C4-2B (cell line): ENCODE measurements around the gene BRWD1.

Source experiments
- H3K27ac ChIP-seq: fragments of 450-650 bp; 2 replicates; pipeline ENCODE4 v1.5.1; 2017
- CTCF ChIP-seq: fragments of 450-650 bp; conservative IDR thresholded peaks from 2 replicates; pipeline ENCODE4 v1.5.1; 2017; ENCODE audit warnings: mild to moderate bottlenecking
- ZFX ChIP-seq: fragments of 450-650 bp; IDR thresholded peaks from 2 replicates; pipeline ENCODE4 v1.6.1; 2017

BRWD1 gene

DNA sequence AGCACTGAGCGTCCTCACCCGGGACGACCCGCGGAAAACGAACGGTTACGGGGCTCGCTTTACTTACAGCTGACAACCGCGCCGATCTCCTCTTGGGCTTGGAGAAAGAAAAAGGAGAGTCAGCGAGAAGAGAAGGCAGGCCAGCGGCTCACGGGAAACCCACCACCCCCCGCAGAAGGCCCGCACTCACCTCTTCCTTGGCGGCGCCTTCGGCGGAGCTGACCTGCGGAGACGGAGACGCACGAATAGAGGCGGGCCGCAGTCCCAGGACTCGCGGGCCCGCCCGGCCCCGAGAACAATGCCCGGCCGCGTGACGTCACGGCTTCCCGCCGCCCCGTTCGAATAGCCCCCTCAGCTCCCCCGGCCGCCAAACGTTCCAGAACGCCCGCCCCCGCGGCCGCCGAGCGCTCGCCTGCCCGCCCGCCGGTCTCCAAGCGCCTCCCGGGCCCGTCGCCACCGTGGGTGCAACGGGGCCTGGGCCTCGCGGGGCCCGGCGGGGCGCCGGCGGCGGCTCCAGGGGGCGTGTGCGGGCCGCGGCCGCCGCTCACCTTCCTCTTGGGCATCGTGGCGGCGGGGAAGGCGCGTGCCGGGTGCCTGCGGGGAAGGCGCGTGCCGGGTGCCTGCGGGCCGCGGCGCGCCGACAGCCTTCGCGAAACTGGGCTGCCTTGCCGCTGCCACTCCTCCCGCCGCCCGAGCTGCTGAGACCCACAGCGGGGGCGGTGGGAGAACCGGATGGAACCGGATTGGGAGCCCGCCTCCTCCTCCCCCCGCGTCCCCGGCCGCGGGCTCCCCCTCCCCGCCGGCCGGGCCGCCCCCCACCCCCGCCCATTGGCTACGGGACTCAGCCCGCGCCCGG lies 35.2 kb upstream of the BRWD1 start, which contains the start of gene HMGN1:
TSS of gene HMGN1 (minus strand) at position 734 of the 856 bp plus-strand sequence. CDS start at position 563, 171 bp downstream.
- TF ChIP-seq ZFX = peak; percentile 92
- TF ChIP-seq CTCF = no peak; the same call in 1 of the 2 replicates
- H3K27ac ChIP-seq = peak within 1 kb of the TSS; percentile 94

DNA sequence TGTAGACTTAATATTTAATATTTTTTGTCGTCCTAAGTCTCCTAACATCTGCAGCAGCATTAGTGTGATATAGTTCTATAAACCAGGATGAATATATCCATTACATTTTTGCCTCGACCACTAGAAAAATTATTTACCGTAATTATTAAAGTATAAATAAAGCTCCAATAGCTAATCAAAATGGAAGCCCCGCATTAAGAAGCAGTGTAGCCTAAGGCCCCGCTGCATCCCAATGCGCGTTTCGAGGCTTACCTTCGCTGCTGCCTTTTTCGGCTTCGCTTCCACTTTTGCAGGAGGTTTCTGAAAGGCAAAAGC lies 34.6 kb upstream of the BRWD1 start:
- TF ChIP-seq ZFX (no peak), CTCF (no peak)
- peak overlapping the region; percentile 94 for H3K27ac ChIP-seq

- H3K27ac ChIP-seq = peak overlapping the region; percentile 94; the same call in 1 of the 2 replicates
These were observed 34.1 kb upstream of the BRWD1 start for GRCh38 chr21:39347537-39347936.

GRCh38 chr21:39346671-39347331 lies 33.4 kb upstream of the BRWD1 start:
- H3K27ac ChIP-seq = no peak overlapping the region
- TF ChIP-seq ZFX (no peak), CTCF (no peak)

More at GRCh38 chr21:39347537-39347936, 34.1 kb upstream of the BRWD1 start:
- TF ChIP-seq CTCF (no peak), ZFX (no peak)

DNA sequence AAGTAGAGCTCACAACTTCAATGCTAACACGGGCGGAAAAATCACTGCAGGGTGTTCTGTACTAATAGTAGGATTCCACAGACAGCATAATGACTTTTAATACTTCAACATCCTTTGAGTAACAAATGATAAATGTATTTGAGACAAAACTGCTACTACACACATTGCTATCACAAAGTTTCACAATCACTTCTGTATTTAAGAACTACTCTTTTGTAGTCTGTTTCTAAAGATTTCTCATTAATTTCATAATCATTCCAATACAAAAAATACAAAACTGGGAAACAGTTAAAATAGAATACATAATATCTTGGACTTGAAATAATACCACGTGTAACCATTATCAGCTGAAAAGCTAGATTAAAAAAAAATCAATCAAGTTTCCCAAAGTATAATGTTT lies 32.8 kb upstream of the BRWD1 start:
- H3K27ac ChIP-seq = no peak overlapping the region
- TF ChIP-seq ZFX (no peak), CTCF (no peak)

DNA sequence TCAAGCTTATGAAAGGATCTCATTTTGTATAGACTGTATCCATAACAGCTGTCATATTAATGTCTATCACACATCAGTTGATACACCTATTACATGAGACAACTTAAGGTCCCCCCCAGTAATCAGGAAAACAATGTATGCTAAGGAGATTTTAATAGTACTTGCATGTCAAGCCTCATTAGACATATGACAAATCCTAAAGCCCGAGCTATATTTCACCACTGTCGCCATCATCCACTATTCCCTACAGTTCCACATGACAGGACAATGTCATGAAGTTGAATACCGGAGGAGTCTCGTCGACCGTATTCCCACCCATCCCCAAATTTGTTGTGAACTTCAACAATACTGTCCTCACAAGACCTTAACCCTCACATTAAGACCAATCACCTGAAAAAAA lies 32.0 kb upstream of the BRWD1 start:
- no peak overlapping the region for H3K27ac ChIP-seq
- no peak for TF ChIP-seq ZFX
- TF ChIP-seq CTCF = no peak

DNA sequence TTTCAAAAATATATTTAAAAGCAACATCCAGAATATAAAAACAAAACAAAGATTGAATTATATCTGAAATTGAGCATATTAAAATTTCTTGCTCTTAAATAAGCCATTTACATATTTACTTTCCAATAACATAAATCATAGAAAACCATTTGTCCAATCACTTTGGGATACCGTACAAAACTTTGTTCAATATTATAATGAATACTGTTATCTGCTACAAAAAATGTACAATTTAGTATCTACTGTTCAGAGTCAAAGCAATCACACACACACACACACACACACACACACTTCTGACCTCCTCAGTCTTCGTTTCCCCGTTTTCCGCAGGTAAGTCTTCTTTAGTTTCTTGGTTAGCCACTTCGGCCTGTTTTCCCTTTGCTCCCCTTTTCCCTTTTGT lies 31.4 kb upstream of the BRWD1 start:
- no peak for TF ChIP-seq CTCF
- TF ChIP-seq ZFX = no peak
- no peak overlapping the region for H3K27ac ChIP-seq
